Adipocyte (in vitro differentiated cells): ENCODE results near the gene B3GNT5.

Experiments
- DNase-seq: peaks from one replicate; pipeline ENCODE4 v3.0.0-alpha.2; 2015; ENCODE audit warnings: low read depth
- H3K27me3 ChIP-seq: replicated peaks from 2 replicates; pipeline ENCODE4 v1.7.0; 2013; ENCODE audit warnings: mild to moderate bottlenecking, low read length, moderate library complexity; ENCODE audit not compliant: control insufficient read depth, insufficient read depth
- H3K36me3 ChIP-seq: 2 replicates; pipeline ENCODE4 v1.7.0; 2013; ENCODE audit warnings: low read length, mild to moderate bottlenecking, moderate library complexity; ENCODE audit not compliant: control insufficient read depth, insufficient read depth, severe bottlenecking
- H3K4me1 ChIP-seq: 2 replicates; pipeline ENCODE4 v1.7.0; 2013; ENCODE audit warnings: mild to moderate bottlenecking, low read length, moderate library complexity; ENCODE audit not compliant: control insufficient read depth, insufficient read depth
- H3K4me3 ChIP-seq: 2 replicates; pipeline ENCODE4 v1.7.0; 2013; ENCODE audit warnings: mild to moderate bottlenecking, low read length, moderate library complexity
- H3K9ac ChIP-seq: 2 replicates; pipeline ENCODE4 v1.7.0; 2013; ENCODE audit warnings: mild to moderate bottlenecking, low read length, moderate library complexity
- H3K9me3 ChIP-seq: 2 replicates; pipeline ENCODE4 v1.7.0; 2013; ENCODE audit warnings: mild to moderate bottlenecking, low read length, moderate library complexity; ENCODE audit not compliant: control insufficient read depth

Gene B3GNT5

GRCh38 chr3:183313351-183313750 is 60.3 kb downstream of the B3GNT5 start:
- no peak overlapping the region for H3K4me3 ChIP-seq
- no peak overlapping the region for H3K9ac ChIP-seq
- no peaks in the 10 kb centered on the region for H3K27me3 ChIP-seq
- no peak for DNase-seq
- H3K4me1 ChIP-seq = peaks cover 6% of the 10 kb centered on the region
- no peaks in the 10 kb centered on the region for H3K36me3 ChIP-seq
- H3K9me3 ChIP-seq = no peaks in the 10 kb centered on the region

GRCh38 chr3:183313764-183314163 is 60.7 kb downstream of the B3GNT5 start:
- Histone ChIP-seq H3K4me1 (peaks cover 8% of the 10 kb centered on the region), H3K4me3 (no peak overlapping the region), H3K9me3 (no peaks in the 10 kb centered on the region), H3K9ac (no peak overlapping the region), H3K27me3 (no peaks in the 10 kb centered on the region), H3K36me3 (no peaks in the 10 kb centered on the region)
- DNase-seq = no peak

GRCh38 chr3:183315739-183316138 is 62.7 kb downstream of the B3GNT5 start:
- Histone ChIP-seq H3K4me3 (no peak overlapping the region), H3K4me1 (peaks cover 2% of the 10 kb centered on the region), H3K36me3 (no peaks in the 10 kb centered on the region), H3K9me3 (no peaks in the 10 kb centered on the region), H3K27me3 (no peaks in the 10 kb centered on the region), H3K9ac (no peak overlapping the region)
- no peak for DNase-seq

GRCh38 chr3:183317271-183317670 is 64.2 kb downstream of the B3GNT5 start:
- Histone ChIP-seq H3K9ac (no peak overlapping the region), H3K4me1 (peaks cover 2% of the 10 kb centered on the region), H3K36me3 (no peaks in the 10 kb centered on the region), H3K27me3 (no peaks in the 10 kb centered on the region), H3K4me3 (no peak overlapping the region), H3K9me3 (no peaks in the 10 kb centered on the region)
- DNase-seq = no peak

DNA sequence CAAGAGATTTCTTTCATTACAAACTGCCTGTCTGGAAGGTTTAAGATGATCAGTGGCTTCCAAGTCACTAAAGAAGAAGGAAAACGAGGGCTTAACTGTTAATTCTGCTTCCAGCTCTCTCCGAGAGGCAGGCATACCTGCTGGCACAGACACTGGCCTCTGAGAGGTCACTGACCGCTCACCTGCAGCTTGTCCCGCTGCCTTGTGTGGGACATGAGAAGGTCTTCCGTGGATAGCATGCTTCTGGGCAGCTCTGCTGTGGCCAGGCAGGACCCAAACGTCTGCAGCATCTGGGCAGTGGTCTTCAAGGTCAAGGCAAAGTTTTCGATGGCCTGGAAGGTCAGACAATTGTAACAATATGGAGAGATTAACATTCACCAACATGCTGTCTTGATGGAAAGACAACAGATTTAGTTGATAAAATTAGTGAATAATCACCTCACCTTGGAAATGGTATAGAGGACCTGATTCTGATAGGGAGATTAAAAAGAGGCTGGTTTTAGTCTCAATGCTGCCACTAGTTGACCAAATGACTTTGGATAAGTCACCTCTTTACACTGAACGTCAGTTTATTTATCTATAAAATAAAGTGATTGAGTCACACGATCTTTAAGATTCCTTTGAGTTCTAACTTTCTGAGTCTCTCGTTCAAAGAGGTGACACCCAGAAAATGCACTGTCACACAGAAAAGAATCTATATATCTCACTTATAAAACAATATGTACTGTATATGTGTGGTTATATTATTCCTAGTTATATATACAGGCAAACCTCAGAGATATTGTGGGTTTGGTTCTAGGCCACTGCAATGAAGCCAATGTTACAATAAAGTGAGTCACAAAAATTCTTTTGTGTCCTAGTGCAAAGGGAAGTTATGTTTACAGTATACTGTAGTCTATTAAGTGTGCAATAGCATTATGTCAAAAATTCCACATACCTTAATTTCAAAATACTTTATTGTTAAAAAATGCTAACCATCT is 65.1 kb downstream of the B3GNT5 start:
- peak; percentile 18 for DNase-seq
- Histone ChIP-seq H3K4me3 (no peak overlapping the region), H3K9me3 (no peaks in the 10 kb centered on the region), H3K9ac (no peak overlapping the region), H3K36me3 (no peaks in the 10 kb centered on the region), H3K4me1 (peaks cover 2% of the 10 kb centered on the region), H3K27me3 (no peaks in the 10 kb centered on the region)

DNA sequence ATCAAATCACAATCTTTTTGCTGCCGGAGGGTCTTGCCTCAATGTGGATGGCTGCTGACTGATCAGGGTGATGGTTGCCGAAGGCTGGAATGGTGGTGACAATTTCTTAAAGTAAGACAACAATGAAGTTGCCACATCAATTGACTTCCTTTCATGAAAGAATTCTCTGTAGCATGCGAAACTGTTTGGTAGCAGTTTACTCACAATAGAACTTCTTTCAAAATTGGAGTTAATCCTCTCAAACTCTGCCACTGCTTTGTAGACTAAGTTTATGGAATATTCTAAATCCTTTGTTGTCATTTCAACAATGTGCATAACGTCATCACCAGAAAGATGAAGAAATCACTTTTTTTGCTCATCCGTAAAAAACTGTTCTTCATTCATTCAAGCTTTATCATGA is 65.8 kb downstream of the B3GNT5 start:
- no peak for DNase-seq
- Histone ChIP-seq H3K9ac (no peak overlapping the region), H3K4me1 (peaks cover 4% of the 10 kb centered on the region), H3K36me3 (no peaks in the 10 kb centered on the region), H3K4me3 (no peak overlapping the region), H3K9me3 (no peaks in the 10 kb centered on the region), H3K27me3 (no peaks in the 10 kb centered on the region)

GRCh38 chr3:183319371-183319770 is 66.3 kb downstream of the B3GNT5 start:
- no peak overlapping the region for H3K4me3 ChIP-seq
- H3K9me3 ChIP-seq = no peaks in the 10 kb centered on the region
- peaks cover 8% of the 10 kb centered on the region for H3K4me1 ChIP-seq
- H3K27me3 ChIP-seq = no peaks in the 10 kb centered on the region
- no peak for DNase-seq
- H3K36me3 ChIP-seq = no peaks in the 10 kb centered on the region
- H3K9ac ChIP-seq = no peak overlapping the region
